Natural killer cell (primary cell): Measurements from ENCODE around the gene KSR2. TPM values are rescaled to one million over a fixed set of nuclear protein-coding genes. Genes with fewer than 3 reads are reported as not detected.

Experiments used
- ATAC-seq, 3 donors: fragments of 150-1000 bp in 2 of 3; fragments of 200-7000 bp in 1 of 3; cut with Tn5 transposase; 1 replicate in 1 of 3; 2 replicates in 2 of 3; pipeline ENCODE4 v1.10.0; 2021; ENCODE audit warnings: mild to moderate bottlenecking in 2 of 3, moderate library complexity in 2 of 3
- DNase-seq, 2 donors: peaks; one replicate each; pipeline versions ENCODE4 v3.0.0 to v3.0.0-alpha.2; 2013 to 2021; ENCODE audit warnings: mixed read lengths in 1 of 2
- H3K27ac ChIP-seq: one replicate; pipeline ENCODE4 v1.5.1; 2013; ENCODE audit warnings: mild to moderate bottlenecking, low read length
- H3K27me3 ChIP-seq: one replicate; pipeline ENCODE4 v1.6.1; 2013; ENCODE audit warnings: low read length; ENCODE audit not compliant: control insufficient read depth, insufficient read depth
- H3K36me3 ChIP-seq: one replicate; pipeline ENCODE4 v1.6.1; 2013; ENCODE audit warnings: low read length; ENCODE audit not compliant: control insufficient read depth, insufficient read depth
- H3K4me1 ChIP-seq: one replicate; pipeline ENCODE4 v1.6.1; 2013; ENCODE audit warnings: low read length; ENCODE audit not compliant: control insufficient read depth, insufficient read depth
- H3K4me3 ChIP-seq: one replicate; pipeline ENCODE4 v1.5.1; 2013; ENCODE audit warnings: low read length
- H3K9me3 ChIP-seq: one replicate; pipeline ENCODE4 v1.6.1; 2013; ENCODE audit warnings: low read length; ENCODE audit not compliant: control insufficient read depth, insufficient read depth
- H3K27ac Mint-ChIP-seq, 2 donors: one replicate each; pipeline ENCODE4 v1.8.0; 2022; ENCODE audit warnings: mild to moderate bottlenecking in 2 of 2, mixed read lengths in 2 of 2, moderate library complexity in 1 of 2
- H3K27me3 Mint-ChIP-seq, 2 donors: one replicate each; pipeline ENCODE4 v1.8.0; 2022; ENCODE audit warnings: low read depth in 2 of 2, mixed read lengths in 2 of 2
- H3K36me3 Mint-ChIP-seq: one replicate; pipeline ENCODE4 v1.8.0; 2022; ENCODE audit warnings: mixed read lengths
- H3K4me1 Mint-ChIP-seq, 2 donors: one replicate each; pipeline ENCODE4 v1.8.0; 2022; ENCODE audit warnings: mixed read lengths in 2 of 2
- H3K4me3 Mint-ChIP-seq: one replicate; pipeline ENCODE4 v1.8.0; 2022; ENCODE audit warnings: mild to moderate bottlenecking, moderate library complexity, mixed read lengths
- H3K9me3 Mint-ChIP-seq, 2 donors: one replicate each; pipeline ENCODE4 v1.8.0; 2022; ENCODE audit warnings: mixed read lengths in 2 of 2
- WGBS: methylation state at CpG from one replicate; pipeline ENCODE4 v1.1.7; 2013; ENCODE audit warnings: missing lambda C conversion rate; ENCODE audit not compliant: insufficient coverage; 5-methylcytosine and 5-hydroxymethylcytosine counted together
- intact Hi-C: fragments of 100-400 bp; cut with micrococcal nuclease; formaldehyde crosslinking; loops from one replicate; pipeline ENCODE4 v1.14.2; 2022
- total RNA-seq, 4 donors: library from RNA; stranded (reverse); fragments of 120-200 nt in 1 of 4; gene quantifications; one replicate each; pipeline versions ENCODE4 v1.2.3 to v1.2.4, GENCODE V29; 2013 to 2022
- TF ChIP-seq, protein P1 (sequence below): fragments of 200-600 bp; IDR thresholded peaks from one replicate; pipeline ENCODE4 v1.8.0; 2022; ENCODE audit warnings: antibody characterized with exemption

KSR2 gene
- total RNA-seq, 3 donors from 2014 or later (not counting 1 experiment from before 2014, with no cell fraction given), result not detected

DNA sequence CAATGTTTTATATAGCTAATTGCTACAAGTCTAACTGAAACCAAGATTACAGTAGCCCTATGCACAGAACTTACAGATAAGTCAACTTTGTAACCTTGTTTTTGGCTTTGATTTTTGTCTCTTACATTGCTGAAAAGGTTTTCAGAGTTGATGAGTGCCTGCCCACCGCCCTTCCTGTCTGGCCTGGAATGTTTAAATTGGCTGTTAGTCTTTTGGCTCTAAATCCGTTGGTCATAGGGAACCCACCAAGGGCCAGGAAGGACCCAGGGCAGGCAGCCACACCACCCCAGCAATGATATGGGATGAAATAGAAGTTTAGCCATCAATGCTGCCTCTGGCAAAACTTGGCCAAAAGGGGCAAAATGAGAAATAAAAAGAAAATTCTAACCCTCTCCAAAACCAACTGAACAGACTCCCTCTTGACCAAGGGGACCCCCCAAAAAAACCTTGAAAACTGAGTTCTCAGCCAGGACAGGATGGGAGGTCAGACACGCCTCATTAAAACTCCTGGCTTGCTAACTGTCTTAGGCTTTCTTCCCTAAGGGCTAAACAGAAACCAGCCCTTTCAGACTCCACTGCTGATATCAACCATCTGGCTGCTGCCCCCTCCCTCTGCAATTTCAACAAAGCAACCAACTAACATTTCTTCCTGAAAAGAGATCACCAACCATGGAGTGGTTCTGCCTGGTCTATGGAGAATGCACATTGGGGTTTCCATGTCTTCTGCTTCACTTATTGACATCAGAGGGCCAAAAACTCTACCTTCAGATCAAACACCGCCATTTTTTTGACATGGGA is 365.3 kb downstream of the KSR2 start:
- DNase-seq, result no peak
- no peaks in the 10 kb centered on the region for H3K27me3 ChIP-seq
- 67% methylated on average over 3 of the region's 4 CpGs for WGBS
- Mint-ChIP-seq H3K4me1 (no peaks in the 10 kb centered on the region), H3K9me3 (no peaks in the 10 kb centered on the region), H3K27me3 (no peaks in the 10 kb centered on the region), H3K27ac (no peak overlapping the region), H3K36me3 (no peaks in the 10 kb centered on the region), H3K4me3 (no peak overlapping the region)
- TF ChIP-seq, protein P1, sequence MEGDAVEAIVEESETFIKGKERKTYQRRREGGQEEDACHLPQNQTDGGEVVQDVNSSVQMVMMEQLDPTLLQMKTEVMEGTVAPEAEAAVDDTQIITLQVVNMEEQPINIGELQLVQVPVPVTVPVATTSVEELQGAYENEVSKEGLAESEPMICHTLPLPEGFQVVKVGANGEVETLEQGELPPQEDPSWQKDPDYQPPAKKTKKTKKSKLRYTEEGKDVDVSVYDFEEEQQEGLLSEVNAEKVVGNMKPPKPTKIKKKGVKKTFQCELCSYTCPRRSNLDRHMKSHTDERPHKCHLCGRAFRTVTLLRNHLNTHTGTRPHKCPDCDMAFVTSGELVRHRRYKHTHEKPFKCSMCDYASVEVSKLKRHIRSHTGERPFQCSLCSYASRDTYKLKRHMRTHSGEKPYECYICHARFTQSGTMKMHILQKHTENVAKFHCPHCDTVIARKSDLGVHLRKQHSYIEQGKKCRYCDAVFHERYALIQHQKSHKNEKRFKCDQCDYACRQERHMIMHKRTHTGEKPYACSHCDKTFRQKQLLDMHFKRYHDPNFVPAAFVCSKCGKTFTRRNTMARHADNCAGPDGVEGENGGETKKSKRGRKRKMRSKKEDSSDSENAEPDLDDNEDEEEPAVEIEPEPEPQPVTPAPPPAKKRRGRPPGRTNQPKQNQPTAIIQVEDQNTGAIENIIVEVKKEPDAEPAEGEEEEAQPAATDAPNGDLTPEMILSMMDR, result no peak
- ATAC-seq, result no peak
- no peaks in the 10 kb centered on the region for H3K4me1 ChIP-seq
- H3K9me3 ChIP-seq, result no peaks in the 10 kb centered on the region
- H3K36me3 ChIP-seq, result no peaks in the 10 kb centered on the region
- no peak overlapping the region for H3K4me3 ChIP-seq
- intact Hi-C loops, result no loop called here
- no peak overlapping the region for H3K27ac ChIP-seq

DNA sequence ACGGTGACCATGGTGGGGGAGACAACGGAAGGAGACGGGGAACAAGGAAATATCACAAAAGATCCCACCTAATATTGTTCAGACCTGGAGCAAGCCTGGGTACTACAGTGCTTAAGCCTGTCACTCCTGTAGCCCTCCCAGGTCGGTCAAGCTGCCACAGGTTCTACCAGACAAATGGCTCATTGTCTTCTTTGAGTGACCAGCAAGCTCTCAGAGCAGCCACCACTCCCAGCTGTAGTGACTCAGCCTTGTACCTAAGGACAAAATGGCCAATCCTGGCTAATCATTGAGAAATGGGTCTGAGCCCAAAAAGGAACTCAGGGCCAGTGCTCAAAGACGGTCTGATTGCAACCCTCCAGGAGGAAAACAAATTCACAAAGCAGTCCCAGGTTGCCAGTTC is 368.9 kb downstream of the KSR2 start:
- TF ChIP-seq, protein P1, result no peak
- Histone ChIP-seq H3K27me3 (no peaks in the 10 kb centered on the region), H3K9me3 (no peaks in the 10 kb centered on the region), H3K27ac (no peak overlapping the region), H3K4me3 (no peak overlapping the region), H3K4me1 (no peaks in the 10 kb centered on the region), H3K36me3 (no peaks in the 10 kb centered on the region)
- intact Hi-C loops, result no loop called here
- Mint-ChIP-seq H3K27ac (no peak overlapping the region), H3K4me1 (no peaks in the 10 kb centered on the region), H3K27me3 (no peaks in the 10 kb centered on the region), H3K4me3 (no peak overlapping the region), H3K36me3 (no peaks in the 10 kb centered on the region), H3K9me3 (no peaks in the 10 kb centered on the region)
- WGBS, result 77% methylated on average over 5 of the region's 5 CpGs
- DNase-seq (no peak), ATAC-seq (no peak)

DNA sequence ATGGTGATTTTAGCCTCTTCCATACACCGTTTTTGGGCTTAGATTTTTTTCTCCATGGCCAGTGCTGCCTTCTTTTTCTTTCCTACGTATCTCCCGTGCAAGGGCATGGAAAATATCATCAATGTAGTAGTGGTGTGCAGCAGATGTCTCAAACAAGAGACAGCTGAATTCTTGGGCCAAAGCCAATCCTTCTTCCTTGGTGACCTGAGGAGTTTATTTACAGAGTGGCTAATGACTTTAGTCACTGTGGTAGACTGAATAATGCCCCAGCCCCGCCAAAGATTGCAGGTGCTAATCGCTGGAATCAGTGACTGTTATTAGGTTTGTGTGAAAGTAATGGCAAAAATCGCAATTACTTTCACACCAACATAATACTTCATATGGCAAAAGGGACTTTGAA is 371.8 kb downstream of the KSR2 start:
- no peaks in the 10 kb centered on the region for H3K9me3 ChIP-seq
- intact Hi-C loops, result no loop called here
- Mint-ChIP-seq H3K4me1 (no peaks in the 10 kb centered on the region), H3K9me3 (no peaks in the 10 kb centered on the region), H3K27ac (no peak overlapping the region), H3K4me3 (no peak overlapping the region), H3K27me3 (peaks cover 0 to 11% of the 10 kb centered on the region in 2 donors), H3K36me3 (no peaks in the 10 kb centered on the region)
- no peak for ATAC-seq
- no peak for DNase-seq
- TF ChIP-seq, protein P1, result no peak
- 52% methylated on average over 2 of the region's 6 CpGs for WGBS
- no peak overlapping the region for H3K4me3 ChIP-seq
- H3K36me3 ChIP-seq, result no peaks in the 10 kb centered on the region
- H3K4me1 ChIP-seq, result no peaks in the 10 kb centered on the region
- no peaks in the 10 kb centered on the region for H3K27me3 ChIP-seq
- no peak overlapping the region for H3K27ac ChIP-seq

DNA sequence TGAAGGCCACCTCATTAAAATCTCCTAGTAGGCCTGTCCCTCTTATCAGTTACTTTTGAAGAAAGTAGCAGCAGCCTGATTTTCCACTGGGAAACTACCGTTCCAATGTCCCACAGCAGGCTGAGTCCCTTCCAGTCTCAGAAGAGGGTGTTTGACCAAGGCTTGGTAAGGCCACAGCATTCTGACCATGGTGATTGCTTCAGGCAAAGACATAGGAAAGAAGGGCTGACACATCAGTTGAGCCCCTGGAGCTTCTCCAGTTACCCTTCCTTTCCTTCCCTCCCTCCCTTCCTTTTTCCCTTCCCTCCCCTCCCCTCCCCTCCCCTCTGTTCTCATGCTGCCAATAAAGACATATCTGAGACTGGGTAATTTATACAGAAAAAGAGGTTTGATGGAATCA is 373.0 kb downstream of the KSR2 start:
- 75% methylated on average over 1 of the region's 1 CpG for WGBS
- H3K27me3 Mint-ChIP-seq, result peaks cover 3 to 11% of the 10 kb centered on the region in 2 donors
- H3K36me3 Mint-ChIP-seq, result no peaks in the 10 kb centered on the region
- H3K9me3 ChIP-seq, result no peaks in the 10 kb centered on the region
- no peak overlapping the region for H3K4me3 Mint-ChIP-seq
- no peaks in the 10 kb centered on the region for H3K4me1 Mint-ChIP-seq
- H3K9me3 Mint-ChIP-seq, result no peaks in the 10 kb centered on the region
- TF ChIP-seq, protein P1, result no peak
- no peak overlapping the region for H3K4me3 ChIP-seq
- no peaks in the 10 kb centered on the region for H3K27me3 ChIP-seq
- H3K36me3 ChIP-seq, result no peaks in the 10 kb centered on the region
- H3K27ac Mint-ChIP-seq, result no peak overlapping the region
- intact Hi-C loops, result no loop called here
- DNase-seq (no peak), ATAC-seq (no peak)
- no peaks in the 10 kb centered on the region for H3K4me1 ChIP-seq
- H3K27ac ChIP-seq, result no peak overlapping the region
